Measurements from ENCODE around the gene TLR4. TPM values are rescaled to one million over a fixed set of nuclear protein-coding genes. Genes with fewer than 3 reads are reported as not detected.

The TLR4 gene
- total RNA-seq, 4 donors from 2014 or later: 18.6 to 29.5 (median 26.8) TPM

DNA sequence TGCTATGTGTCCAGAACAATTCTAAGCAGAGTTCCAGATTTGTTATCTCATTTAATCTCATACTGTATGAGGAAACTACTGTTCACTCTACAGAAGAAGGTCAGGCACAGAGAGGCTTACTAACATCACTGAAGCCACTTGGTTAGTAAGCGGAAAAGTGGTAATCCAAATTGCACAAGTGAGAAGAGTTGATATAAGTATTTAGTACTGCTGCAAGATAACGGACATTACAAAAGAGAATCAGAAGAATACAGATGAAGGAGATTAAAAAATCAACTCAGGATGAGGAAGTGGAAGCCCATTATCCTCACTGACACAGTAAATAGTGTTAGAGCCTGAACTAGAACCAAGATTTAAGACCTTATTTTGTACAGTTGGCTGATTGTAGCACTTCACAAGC lies 22.3 kb upstream of the TLR4 start:
- Histone ChIP-seq H3K36me3 (no peaks in the 10 kb centered on the region), H3K4me3 (no peak overlapping the region), H3K27ac (no peak overlapping the region), H3K27me3 (no peaks in the 10 kb centered on the region), H3K9me3 (no peaks in the 10 kb centered on the region), H3K4me1 (no peaks in the 10 kb centered on the region)
- no peak for DNase-seq
- intact Hi-C loops (cut with DNase I; ENCODE audit: low total_unique reads): no loop called here
- TF ChIP-seq POLR2A (IDR thresholded peaks at IDR 0.05): no peak
- TF ChIP-seq, protein P1, sequence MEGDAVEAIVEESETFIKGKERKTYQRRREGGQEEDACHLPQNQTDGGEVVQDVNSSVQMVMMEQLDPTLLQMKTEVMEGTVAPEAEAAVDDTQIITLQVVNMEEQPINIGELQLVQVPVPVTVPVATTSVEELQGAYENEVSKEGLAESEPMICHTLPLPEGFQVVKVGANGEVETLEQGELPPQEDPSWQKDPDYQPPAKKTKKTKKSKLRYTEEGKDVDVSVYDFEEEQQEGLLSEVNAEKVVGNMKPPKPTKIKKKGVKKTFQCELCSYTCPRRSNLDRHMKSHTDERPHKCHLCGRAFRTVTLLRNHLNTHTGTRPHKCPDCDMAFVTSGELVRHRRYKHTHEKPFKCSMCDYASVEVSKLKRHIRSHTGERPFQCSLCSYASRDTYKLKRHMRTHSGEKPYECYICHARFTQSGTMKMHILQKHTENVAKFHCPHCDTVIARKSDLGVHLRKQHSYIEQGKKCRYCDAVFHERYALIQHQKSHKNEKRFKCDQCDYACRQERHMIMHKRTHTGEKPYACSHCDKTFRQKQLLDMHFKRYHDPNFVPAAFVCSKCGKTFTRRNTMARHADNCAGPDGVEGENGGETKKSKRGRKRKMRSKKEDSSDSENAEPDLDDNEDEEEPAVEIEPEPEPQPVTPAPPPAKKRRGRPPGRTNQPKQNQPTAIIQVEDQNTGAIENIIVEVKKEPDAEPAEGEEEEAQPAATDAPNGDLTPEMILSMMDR (IDR thresholded peaks at IDR 0.05): no peak

DNA sequence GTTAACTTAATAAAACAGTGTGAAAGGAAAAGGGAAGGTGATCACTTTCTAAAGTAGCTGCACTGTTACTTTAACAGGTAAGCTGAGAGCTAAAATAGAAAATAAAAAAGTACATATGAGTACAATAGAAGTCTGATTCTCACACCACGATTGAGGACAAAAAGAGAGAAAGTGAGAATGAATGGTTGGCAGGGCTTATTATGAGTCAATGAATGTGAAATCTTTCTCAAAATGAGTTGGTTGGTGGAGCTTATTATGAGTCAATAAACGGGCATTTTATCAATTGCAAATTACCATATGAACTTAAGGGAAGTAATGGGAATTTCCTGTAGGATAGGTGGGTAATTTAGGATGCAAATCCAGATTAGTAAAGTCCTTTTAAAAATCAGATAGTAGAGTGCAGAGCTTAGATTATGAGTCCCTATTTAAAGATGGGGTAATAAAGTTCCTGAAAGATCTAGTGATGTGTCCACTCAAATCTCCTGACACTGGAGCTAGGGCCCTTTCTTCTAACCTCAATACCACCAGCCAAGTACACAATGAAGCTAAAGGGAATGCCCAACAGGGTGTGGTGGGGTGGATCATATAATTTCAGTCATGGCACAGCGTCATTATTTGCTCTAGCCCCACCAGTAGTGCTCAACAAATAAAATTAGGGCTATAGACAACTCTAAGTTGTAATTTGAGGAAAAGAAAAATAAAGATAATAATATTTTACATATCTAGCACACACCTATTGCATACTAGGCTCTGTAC lies 21.1 kb upstream of the TLR4 start:
- H3K36me3 ChIP-seq: no peaks in the 10 kb centered on the region
- no peaks in the 10 kb centered on the region for H3K9me3 ChIP-seq
- H3K4me3 ChIP-seq: no peak overlapping the region
- intact Hi-C loops (cut with DNase I; ENCODE audit: low total_unique reads): no loop called here
- no peaks in the 10 kb centered on the region for H3K27me3 ChIP-seq
- DNase-seq: no peak
- H3K27ac ChIP-seq: no peak overlapping the region
- TF ChIP-seq POLR2A (IDR thresholded peaks at IDR 0.05): no peak
- TF ChIP-seq, protein P1 (IDR thresholded peaks at IDR 0.05): no peak
- no peaks in the 10 kb centered on the region for H3K4me1 ChIP-seq

DNA sequence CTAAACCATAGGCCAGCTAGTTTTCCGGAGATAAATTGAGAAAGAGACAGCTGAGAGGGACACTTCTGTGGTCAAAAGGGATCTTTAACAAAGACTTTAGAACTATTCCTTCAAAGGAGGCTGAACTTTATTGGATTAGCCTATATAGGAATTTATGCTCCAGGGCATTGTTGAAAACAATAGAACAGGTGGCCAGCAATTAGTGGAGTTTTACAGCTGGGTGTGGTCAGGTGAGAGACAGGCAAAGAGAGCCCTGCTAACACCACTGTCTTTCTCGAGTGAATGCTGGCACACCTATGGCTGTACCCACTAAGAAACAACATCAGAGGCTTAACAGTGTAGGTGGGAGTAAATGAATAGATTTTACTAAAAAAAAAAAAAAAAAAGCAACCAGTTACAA lies 16.7 kb upstream of the TLR4 start:
- Histone ChIP-seq H3K9me3 (no peaks in the 10 kb centered on the region), H3K36me3 (no peaks in the 10 kb centered on the region), H3K4me3 (no peak overlapping the region), H3K27me3 (no peaks in the 10 kb centered on the region), H3K27ac (no peak overlapping the region), H3K4me1 (no peaks in the 10 kb centered on the region)
- no peak for TF ChIP-seq POLR2A (IDR thresholded peaks at IDR 0.05)
- TF ChIP-seq, protein P1 (IDR thresholded peaks at IDR 0.05): no peak
- no peak for DNase-seq
- intact Hi-C loops (cut with DNase I; ENCODE audit: low total_unique reads): no loop called here

DNA sequence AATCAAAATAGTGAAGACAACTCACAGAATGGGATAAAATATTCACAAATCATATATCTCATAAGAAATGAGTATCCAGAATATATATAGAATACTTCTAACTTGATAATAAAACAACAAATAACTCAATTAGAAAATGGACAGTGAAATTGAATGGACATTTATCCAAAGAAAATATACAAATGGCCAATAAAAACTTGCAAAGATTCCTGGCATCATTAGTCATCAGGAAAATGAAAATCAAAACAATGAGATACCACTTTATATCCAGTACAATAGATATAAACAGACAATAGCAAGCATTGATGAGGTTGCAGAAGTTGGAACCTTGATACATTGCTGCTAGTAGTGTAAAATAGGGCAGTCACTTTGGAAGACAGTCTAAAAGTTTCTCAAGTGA lies 12.8 kb upstream of the TLR4 start:
- TF ChIP-seq, protein P1 (IDR thresholded peaks at IDR 0.05): no peak
- TF ChIP-seq POLR2A (IDR thresholded peaks at IDR 0.05): no peak

DNA sequence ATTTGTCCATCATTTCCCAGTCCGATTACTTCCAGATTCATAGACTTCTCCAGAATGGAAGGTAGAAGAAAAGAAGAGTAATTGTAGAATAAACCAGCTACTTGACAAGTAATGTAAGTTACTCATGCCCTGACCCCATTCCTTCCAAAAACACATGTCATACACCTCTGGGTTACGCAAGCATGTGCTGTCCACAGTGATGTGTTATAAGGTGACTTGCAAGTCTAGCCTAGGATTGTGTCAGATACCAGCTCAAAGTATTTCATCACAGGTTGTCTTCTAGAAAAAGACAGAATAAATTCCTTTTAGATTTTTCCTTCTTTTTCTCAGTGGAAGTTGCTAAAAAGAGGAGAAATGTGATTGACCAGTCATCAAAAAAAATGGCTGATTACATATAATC lies 8.0 kb upstream of the TLR4 start:
- H3K27ac ChIP-seq: no peak overlapping the region
- no peaks in the 10 kb centered on the region for H3K36me3 ChIP-seq
- no peaks in the 10 kb centered on the region for H3K4me1 ChIP-seq
- H3K4me3 ChIP-seq: no peak overlapping the region
- intact Hi-C loops (cut with DNase I; ENCODE audit: low total_unique reads): no loop called here
- no peak for DNase-seq
- TF ChIP-seq POLR2A (IDR thresholded peaks at IDR 0.05): no peak
- TF ChIP-seq, protein P1 (IDR thresholded peaks at IDR 0.05): no peak
- no peaks in the 10 kb centered on the region for H3K27me3 ChIP-seq
- H3K9me3 ChIP-seq: no peaks in the 10 kb centered on the region

More for the DNA sequence above, 12.8 kb upstream of the TLR4 start:
- H3K36me3 ChIP-seq: no peaks in the 10 kb centered on the region
- no peak for DNase-seq
- intact Hi-C loops (cut with DNase I; ENCODE audit: low total_unique reads): no loop called here
- no peaks in the 10 kb centered on the region for H3K27me3 ChIP-seq
- H3K4me1 ChIP-seq: no peaks in the 10 kb centered on the region
- H3K27ac ChIP-seq: no peak overlapping the region
- no peak overlapping the region for H3K4me3 ChIP-seq
- H3K9me3 ChIP-seq: no peaks in the 10 kb centered on the region

All from uterus (tissue), 4 donors.